ENCODE results near the gene ZFYVE9.

The ZFYVE9 gene

GRCh38 chr1:52355436-52355835 lies 213.5 kb downstream of the ZFYVE9 start (continued):
- no peak for TF ChIP-seq ZNF571 (tag by site-specific recombination; IDR thresholded peaks at IDR 0.05)

GRCh38 chr1:52355847-52356505 lies 214.1 kb downstream of the ZFYVE9 start:
- H3K4me3 ChIP-seq (ENCODE audit: low read depth, low read length): no peak overlapping the region
- POLR2A ChIA-PET: interaction anchor here (1.0 kb wide), 1 partner anchor 10 kb away, joined by 3 read pairs; the partner anchor contains the start of gene CC2D1B
- no peaks in the 10 kb centered on the region for H3K4me1 ChIP-seq (ENCODE audit: control insufficient read depth, insufficient read depth, low read length)
- H3K36me3 ChIP-seq (ENCODE audit: control insufficient read depth in 2 of 2, insufficient read depth in 1 of 2, low read length in 2 of 2): peaks cover 23 to 97% of the 10 kb centered on the region in 2 experiments
- H3K27ac ChIP-seq (ENCODE audit: extremely low read depth, low read depth, low read length): no peak overlapping the region
- TF ChIP-seq ZNF280C (tag by site-specific recombination; IDR thresholded peaks at IDR 0.05): no peak
- TF ChIP-seq ELK4 (IDR thresholded peaks at IDR 0.05; ENCODE audit: borderline replicate concordance, low read depth, low read length): no peak
- no peak for TF ChIP-seq ZNF488 (tag by site-specific recombination; IDR thresholded peaks at IDR 0.05)
- no peak for TF ChIP-seq ZNF76 (tag by site-specific recombination; IDR thresholded peaks at IDR 0.05; ENCODE audit: borderline replicate concordance, low read depth)
- no peak for TF ChIP-seq ZSCAN16 (tag by site-specific recombination; IDR thresholded peaks at IDR 0.05)
- no peak for TF ChIP-seq ZNF10 (tag by site-specific recombination; IDR thresholded peaks at IDR 0.05)
- TF ChIP-seq REST (tag by site-specific recombination; IDR thresholded peaks at IDR 0.05): no peak
- TF ChIP-seq ZNF423 (tag by site-specific recombination; IDR thresholded peaks at IDR 0.05): no peak
- TF ChIP-seq ZNF18 (tag by site-specific recombination; IDR thresholded peaks at IDR 0.05): no peak
- TF ChIP-seq ZBTB49 (tag by site-specific recombination; IDR thresholded peaks at IDR 0.05; ENCODE audit: low read depth): no peak
- TF ChIP-seq GLI2 (tag by site-specific recombination; IDR thresholded peaks at IDR 0.05; ENCODE audit: borderline replicate concordance, low read depth): no peak
- CTCF ChIA-PET: no interaction called here
- no peaks in the 10 kb centered on the region for H3K9me3 ChIP-seq (ENCODE audit: control insufficient read depth, insufficient read depth, low read depth, low read length)

Data from HEK293 (cell line).